Measurements from ENCODE around the gene PIK3AP1. TPM values are rescaled to one million over a fixed set of nuclear protein-coding genes. Genes with fewer than 3 reads are reported as not detected.

The PIK3AP1 gene
- total RNA-seq, 1 donor from 2014 or later: 5.9 TPM

- Histone ChIP-seq H3K4me3 (peak overlapping the region in 1 of 2 donors; percentile 29), H3K27me3 (no peaks in the 10 kb centered on the region), H3K9me3 (no peaks in the 10 kb centered on the region), H3K4me1 (no peaks in the 10 kb centered on the region), H3K36me3 (no peaks in the 10 kb centered on the region), H3K27ac (peak overlapping the region in 1 of 2 donors; percentile 26)
- peak in 1 of 2 donors; percentile 71 for DNase-seq (ENCODE audit: low spot score in 2 of 2)
- no peak for TF ChIP-seq CTCF (IDR thresholded peaks at IDR 0.05)
- intact Hi-C loops (cut with DNase I): no loop called here
Observed at GRCh38 chr10:96673318-96674099, 46.8 kb downstream of the PIK3AP1 start.

GRCh38 chr10:96672481-96673175 is 47.7 kb downstream of the PIK3AP1 start:
- Histone ChIP-seq H3K4me1 (no peaks in the 10 kb centered on the region), H3K9me3 (no peaks in the 10 kb centered on the region), H3K4me3 (no peak overlapping the region), H3K27ac (no peak overlapping the region), H3K27me3 (no peaks in the 10 kb centered on the region), H3K36me3 (no peaks in the 10 kb centered on the region)
- no peak for TF ChIP-seq CTCF (IDR thresholded peaks at IDR 0.05)
- DNase-seq (ENCODE audit: low spot score in 2 of 2): no peak
- intact Hi-C loops (cut with DNase I): no loop called here

GRCh38 chr10:96671211-96671890 is 49.0 kb downstream of the PIK3AP1 start:
- DNase-seq (ENCODE audit: low spot score in 2 of 2): no peak
- H3K4me3 ChIP-seq: no peak overlapping the region
- intact Hi-C loops (cut with DNase I): no loop called here
- H3K27ac ChIP-seq: no peak overlapping the region
- no peaks in the 10 kb centered on the region for H3K27me3 ChIP-seq
- TF ChIP-seq CTCF (IDR thresholded peaks at IDR 0.05): no peak
- no peaks in the 10 kb centered on the region for H3K4me1 ChIP-seq
- no peaks in the 10 kb centered on the region for H3K36me3 ChIP-seq
- no peaks in the 10 kb centered on the region for H3K9me3 ChIP-seq

GRCh38 chr10:96670786-96671185 is 49.5 kb downstream of the PIK3AP1 start:
- Histone ChIP-seq H3K27ac (no peak overlapping the region), H3K4me1 (no peaks in the 10 kb centered on the region), H3K9me3 (no peaks in the 10 kb centered on the region), H3K27me3 (no peaks in the 10 kb centered on the region), H3K4me3 (no peak overlapping the region), H3K36me3 (no peaks in the 10 kb centered on the region)
- intact Hi-C loops (cut with DNase I): no loop called here
- no peak for DNase-seq (ENCODE audit: low spot score in 2 of 2)
- no peak for TF ChIP-seq CTCF (IDR thresholded peaks at IDR 0.05)

GRCh38 chr10:96667401-96667800 is 52.9 kb downstream of the PIK3AP1 start:
- H3K27ac ChIP-seq: no peak overlapping the region
- H3K4me1 ChIP-seq: no peaks in the 10 kb centered on the region
- H3K27me3 ChIP-seq: no peaks in the 10 kb centered on the region
- H3K9me3 ChIP-seq: no peaks in the 10 kb centered on the region
- H3K36me3 ChIP-seq: no peaks in the 10 kb centered on the region
- no peak for DNase-seq (ENCODE audit: low spot score in 2 of 2)
- TF ChIP-seq CTCF (IDR thresholded peaks at IDR 0.05): no peak
- no peak overlapping the region for H3K4me3 ChIP-seq
- intact Hi-C loops (cut with DNase I): no loop called here
